DMS 273 (cell line): Measurements from ENCODE around the gene ZNF581.

Source experiments
- DNase-seq: peaks from one replicate; lab custom pipeline; 2025; ENCODE audit not compliant: unreplicated experiment; lab: John Stamatoyannopoulos, UW

Gene ZNF581

DNA sequence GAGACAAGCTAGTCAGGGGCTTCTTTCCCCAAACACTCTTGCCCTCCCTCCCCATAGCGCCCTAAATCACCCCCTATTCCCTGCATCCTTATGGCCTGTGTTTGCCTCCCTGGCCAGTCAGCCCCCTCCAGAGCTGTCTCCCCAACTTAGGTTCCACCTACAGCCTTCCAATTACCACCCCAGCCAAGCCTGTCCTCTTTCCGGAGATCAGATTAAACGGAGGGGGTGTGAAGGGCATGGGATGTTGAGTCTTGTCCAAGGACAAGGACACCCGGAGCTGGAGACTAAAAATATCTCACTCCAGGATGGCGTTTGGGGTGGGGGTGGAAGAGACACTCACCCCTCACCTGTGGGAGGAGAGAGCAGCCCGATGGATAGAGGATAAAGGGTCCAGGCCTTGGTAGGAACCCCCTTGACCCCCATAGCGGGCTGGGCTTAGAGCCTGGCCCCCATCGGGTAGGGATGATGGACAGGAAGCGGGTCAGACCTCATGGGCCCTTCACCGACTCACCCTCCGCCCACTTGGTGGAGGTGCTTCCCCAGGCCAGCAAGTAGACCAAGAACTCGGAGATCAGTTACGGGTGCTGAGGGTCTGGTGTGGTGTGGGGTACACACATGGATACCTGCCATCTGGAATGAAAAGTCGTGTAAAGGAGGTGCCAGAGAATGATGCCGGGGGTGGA is 32.0 kb upstream of the ZNF581 start:
- DNase-seq, result no peak

GRCh38 chr19:55611983-55612645 is 31.3 kb upstream of the ZNF581 start:
- no peak for DNase-seq

- DNase-seq, result no peak
Measured at GRCh38 chr19:55613396-55613795, 30.1 kb upstream of the ZNF581 start.

DNA sequence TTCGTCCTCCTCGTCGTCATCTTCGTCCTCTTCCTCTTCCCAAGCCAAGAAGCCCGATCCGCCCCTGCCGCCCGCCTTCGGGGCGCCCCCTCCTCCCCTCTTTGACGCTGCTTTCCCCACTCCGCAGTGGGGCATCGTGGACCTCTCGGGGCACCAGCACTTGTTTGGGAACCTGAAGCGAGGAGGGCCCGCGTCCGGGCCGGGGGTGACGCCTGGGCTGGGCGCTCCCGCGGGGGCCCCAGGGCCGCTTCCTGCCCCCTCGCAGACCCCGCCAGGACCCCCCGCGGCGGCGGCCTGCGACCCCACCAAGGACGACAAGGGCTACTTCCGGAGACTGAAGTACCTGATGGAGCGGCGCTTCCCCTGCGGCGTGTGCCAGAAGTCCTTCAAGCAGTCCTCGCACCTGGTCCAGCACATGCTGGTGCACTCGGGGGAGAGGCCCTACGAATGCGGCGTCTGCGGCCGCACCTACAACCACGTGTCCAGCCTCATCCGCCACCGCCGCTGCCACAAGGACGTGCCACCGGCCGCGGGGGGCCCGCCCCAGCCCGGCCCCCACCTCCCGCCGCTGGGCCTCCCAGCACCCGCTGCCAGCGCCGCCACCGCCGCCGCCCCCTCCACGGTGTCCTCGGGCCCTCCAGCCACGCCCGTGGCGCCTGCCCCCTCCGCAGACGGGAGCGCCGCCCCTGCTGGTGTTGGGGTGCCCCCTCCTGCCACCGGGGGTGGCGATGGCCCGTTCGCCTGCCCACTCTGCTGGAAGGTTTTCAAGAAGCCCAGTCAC is 29.3 kb upstream of the ZNF581 start:
- DNase-seq, result no peak

- no peak for DNase-seq
Measured at GRCh38 chr19:55614711-55615542, 28.5 kb upstream of the ZNF581 start.

GRCh38 chr19:55615543-55616394 is 27.7 kb upstream of the ZNF581 start:
- DNase-seq, result no peak

DNA sequence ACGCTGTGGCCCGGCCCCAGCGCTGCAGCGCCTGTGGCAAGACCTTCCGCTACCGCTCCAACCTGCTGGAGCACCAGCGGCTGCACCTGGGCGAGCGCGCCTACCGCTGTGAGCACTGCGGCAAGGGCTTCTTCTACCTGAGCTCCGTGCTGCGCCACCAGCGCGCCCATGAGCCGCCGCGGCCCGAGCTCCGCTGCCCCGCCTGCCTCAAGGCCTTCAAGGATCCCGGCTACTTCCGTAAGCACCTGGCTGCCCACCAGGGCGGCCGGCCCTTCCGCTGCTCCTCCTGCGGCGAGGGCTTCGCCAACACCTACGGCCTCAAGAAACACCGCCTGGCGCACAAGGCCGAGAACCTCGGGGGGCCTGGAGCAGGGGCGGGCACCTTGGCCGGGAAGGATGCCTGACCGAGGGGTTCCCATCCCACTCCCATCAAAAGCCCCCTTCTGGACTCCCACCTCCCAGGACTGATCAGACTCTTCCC is 27.0 kb upstream of the ZNF581 start:
- DNase-seq, result no peak

DNA sequence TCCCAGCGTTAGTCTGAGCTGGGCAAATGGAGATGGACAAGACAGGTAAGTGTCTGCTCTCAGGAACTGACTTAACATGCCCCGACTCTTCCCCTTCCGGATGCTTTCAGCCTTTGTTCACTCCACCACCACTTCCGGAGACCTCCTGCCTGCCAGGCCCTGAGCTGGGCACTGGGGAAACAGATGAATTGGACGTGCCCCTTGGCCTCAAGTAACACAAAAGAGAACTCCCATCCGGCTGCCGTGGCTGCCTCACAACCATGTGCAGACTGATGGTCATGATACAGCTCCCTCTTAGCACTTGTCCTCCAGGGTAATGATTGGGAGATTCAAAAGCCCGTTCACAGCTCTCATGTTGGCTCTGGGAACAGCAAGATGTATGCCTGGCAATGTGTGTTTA is 26.0 kb upstream of the ZNF581 start:
- no peak for DNase-seq

GRCh38 chr19:55618426-55618825 is 25.0 kb upstream of the ZNF581 start:
- DNase-seq, result no peak

- no peak for DNase-seq
Measured at GRCh38 chr19:55619286-55619685, 24.2 kb upstream of the ZNF581 start.

DNA sequence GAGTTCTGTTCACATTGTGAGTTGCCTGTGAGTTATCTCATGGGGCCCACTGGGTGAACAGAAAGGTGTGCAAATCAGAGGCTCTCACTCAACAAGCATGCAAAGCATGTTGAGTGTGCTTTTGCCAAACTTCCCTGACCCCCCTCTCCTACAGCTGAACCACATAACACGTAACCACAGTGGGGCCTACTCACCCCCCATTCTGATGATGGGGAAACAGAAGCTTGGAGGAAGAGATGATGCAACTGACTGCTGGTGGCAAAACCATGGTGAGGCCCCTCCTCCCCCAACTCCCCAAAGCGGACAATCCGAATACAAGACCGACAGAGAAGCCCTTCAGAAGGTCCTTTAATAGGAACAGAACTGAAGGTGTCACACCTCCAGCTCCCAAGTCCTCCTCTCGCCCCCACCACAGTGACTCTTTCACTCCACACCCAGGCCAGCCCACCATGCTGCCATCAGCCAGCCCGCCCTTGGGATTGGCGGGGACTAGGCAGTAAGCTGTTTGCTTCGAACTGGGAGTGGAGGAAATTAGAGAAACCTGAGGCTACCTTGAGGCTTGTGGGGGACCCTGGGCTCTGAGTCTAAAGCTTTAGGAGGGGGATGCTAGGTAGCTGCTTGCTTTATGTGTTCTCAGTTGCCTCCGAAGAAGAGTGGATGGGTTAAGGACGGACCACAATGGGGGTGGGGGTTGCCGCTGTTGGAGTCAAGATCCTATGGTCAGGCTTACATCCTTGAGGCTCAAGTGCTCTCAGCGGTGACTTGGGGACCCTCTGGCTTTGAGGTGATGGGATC is 22.8 kb upstream of the ZNF581 start:
- no peak for DNase-seq

GRCh38 chr19:55621205-55621672 is 22.2 kb upstream of the ZNF581 start:
- no peak for DNase-seq

DNA sequence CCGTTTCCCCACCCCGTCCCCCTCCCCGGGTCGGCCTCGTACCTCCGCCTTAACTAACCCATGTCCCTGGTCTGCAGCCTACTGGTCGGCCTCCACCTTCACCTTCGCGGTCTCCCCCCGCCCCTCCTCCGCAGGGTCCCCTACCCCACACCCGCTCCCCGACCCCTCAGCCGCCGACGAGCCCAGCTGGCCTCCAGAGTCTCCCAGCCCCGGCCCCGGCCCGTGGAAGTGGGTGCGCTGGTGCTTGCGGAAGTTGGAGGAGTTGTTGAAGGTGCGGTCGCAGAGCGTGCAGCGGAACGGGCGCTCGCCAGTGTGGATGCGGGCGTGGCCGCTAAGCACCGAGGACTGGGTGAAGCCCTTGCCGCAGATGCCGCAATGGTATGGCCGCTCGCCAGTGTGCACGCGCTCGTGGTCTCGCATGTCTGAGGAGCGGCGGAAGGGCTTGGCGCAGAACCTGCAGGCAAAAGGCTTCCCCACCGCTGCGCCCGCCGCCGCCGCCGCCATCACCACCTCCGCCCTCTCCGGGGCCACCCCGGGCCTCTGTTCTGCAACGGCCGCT is 21.7 kb upstream of the ZNF581 start:
- no peak for DNase-seq

GRCh38 chr19:55622242-55622969 is 21.0 kb upstream of the ZNF581 start:
- DNase-seq, result no peak

DNA sequence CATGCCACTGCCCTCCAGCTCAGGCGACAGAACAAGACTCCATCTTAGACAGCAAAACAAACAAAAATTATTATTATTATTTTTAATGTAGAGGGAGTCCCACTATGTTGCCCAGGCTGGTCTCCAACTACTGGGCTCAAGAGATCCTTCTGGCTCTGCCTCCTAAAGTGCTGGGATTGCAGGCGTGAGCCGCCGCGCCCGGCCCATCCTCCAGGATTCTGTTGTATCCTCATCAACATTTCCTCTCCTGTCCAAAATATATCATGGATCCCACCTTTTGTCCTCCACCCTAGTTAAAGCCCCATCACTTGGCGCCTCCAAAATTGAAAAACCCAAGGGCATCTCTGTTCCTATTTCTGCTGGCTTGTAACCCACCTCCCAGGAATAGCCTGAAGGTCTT is 20.3 kb upstream of the ZNF581 start:
- no peak for DNase-seq

DNA sequence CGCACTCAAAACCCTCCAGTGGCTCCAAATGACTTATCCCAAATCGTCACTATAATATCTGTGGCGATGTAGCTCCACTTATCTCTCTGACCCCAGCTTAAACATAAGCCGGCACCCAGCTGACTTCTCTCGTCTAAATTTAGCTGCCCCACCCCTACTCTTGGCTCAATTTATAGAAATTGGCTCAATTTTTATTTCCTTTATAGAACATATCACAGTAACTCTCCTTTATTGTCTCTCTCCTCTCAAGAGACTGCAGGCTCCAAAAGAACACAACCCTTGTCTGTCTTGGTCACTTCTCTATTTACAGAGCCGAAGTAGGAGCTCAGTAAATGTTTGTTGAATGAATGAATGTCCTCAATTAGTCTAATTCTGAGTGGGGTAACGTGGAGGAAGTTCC is 19.9 kb upstream of the ZNF581 start:
- no peak for DNase-seq

DNA sequence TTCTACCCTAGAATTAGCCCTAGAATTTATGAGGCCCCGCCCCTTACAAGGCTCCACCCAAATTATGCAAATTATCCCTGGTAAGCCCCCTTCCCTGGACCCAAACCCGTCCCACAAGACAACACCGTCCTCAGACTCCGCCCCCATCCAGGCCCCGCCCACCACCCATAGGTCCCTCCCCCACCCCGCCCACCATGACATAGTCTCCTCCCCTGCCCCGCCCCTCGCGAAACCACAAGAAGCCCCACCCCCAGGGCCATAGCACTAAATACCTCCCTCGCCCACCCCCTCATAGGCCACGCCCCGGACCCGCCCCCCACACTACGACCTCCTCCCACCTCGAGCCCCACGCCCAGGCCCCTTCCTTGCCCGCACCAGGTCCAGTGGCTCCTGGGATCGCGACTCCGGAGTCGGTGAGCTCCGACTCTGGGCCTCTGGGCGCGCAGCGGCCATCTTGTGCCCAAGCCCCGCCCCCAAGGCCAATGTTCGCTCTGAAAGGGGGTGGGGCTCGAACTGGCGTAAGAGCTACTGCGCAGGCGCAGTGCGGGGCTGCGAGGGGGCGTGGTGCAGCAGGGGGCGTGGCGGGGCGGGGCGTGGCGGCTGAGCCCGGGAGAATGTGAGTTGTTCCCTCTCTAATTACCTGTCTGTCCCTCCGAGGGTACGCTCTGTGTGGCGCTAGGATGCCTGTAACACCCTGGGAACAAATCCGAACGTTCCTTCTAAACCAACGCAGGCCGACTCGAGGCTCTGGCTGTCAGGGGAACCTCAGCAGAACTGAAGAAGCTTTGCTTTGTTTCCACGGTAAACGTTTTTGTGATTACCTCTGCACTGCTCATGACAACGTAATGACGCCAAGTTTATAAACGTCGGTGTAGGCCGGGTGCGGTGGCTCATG is 19.1 kb upstream of the ZNF581 start, which contains the start of gene ZNF784:
Gene ZNF784, minus strand, starts transcription at position 458 of the 895 bp plus-strand sequence. Its CDS starts 5 bp downstream, at position 453.
- peak; percentile 96 for DNase-seq
